HG03354 (cell line): ENCODE data around the gene PPA1.
"Not testable (repeated sequence)": the region's sequence is repeated elsewhere in the genome, so short reads cannot be mapped to it uniquely, and the experiment has no call there.

Experiments used
- ATAC-seq: cut with Tn5 transposase; IDR thresholded peaks from one replicate; pipeline ENCODE4 v1.9.1; 2021; ENCODE audit warnings: mild to moderate bottlenecking; ENCODE audit not compliant: unreplicated experiment, poor library complexity, severe bottlenecking

Gene PPA1

DNA sequence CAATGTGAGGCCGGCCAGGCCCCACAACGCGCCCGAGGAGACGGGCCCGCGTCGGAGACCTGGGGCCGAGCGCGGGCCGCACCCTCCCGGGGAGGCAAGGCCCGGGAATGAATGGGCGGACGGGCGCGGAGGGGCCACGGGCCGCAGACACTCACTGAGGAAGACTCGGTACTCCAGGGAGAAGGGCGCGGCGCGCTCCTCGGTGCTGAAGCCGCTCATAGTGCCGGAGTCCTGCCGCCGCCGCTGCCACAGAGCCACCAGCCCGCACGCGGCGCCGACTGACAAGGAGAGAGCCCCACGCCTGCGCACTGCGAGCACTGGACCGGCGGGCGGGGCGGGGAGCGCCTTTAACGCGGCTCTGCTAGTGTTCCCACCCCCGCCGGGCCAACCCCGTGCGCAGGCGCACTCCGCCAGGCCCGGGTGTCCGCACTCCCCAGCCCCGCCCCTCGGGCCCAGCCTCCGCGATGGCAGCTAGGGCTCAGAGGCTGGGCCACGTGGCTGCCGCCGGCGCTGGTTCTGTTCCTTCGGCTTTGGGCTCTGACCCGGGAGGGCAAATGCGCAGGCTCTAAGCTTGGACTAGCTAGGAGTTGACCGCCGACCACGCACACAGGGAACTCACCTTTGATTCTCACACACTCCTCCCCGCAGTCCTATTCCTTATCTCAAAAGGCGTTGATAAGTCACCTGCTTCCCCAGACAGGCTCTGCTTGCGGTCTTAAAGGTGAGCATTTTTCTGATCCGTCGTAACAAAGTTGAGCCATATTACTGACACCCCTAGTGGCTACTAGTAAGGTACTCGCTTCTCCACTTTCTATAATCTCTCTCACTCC is at the start of gene PPA1:
PPA1 (minus strand) TSS at position 321 of the 830 bp plus-strand sequence; CDS start at position 219, 102 bp downstream.
- peak; percentile 90 for ATAC-seq

DNA sequence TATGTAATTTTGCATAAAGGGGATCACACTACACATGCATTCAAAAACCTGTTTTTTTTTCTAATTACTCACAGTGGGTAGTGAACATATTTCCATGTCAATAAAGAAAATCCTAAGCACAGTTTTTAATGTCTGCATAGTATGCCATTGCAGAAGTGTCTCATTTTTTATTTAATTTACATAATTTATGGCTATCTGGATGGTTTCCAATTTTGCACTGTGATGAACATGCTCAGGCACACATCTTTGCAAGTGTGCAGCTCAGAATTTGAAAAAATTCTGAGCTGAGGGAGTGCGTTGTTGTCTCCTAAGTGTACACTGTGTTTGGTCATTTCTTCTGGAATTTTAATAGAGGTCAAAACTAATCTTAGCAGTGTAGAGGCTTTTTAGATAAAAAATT is 48.4 kb upstream of the PPA1 start:
- ATAC-seq: no peak

DNA sequence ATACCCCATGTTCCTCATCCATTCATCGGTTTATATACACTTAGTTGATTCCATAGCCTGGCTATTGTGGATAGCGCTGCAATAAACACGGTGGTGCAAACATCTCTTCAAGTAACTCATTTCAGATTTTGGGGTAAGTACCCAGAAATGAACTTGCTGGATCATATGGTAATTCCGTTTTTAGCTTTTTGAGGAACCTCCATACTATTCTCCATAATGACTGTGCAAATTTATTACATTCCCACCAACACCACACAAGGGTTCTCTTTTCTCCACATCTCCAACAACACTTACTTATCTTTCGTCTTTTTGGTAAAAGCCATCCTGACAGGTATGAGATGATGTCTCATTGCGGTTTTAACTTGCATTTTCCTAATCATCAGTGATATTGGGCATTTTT is 46.9 kb upstream of the PPA1 start:
- ATAC-seq: no peak

GRCh38 chr10:70277396-70278030 is 44.3 kb upstream of the PPA1 start:
- no peak for ATAC-seq

DNA sequence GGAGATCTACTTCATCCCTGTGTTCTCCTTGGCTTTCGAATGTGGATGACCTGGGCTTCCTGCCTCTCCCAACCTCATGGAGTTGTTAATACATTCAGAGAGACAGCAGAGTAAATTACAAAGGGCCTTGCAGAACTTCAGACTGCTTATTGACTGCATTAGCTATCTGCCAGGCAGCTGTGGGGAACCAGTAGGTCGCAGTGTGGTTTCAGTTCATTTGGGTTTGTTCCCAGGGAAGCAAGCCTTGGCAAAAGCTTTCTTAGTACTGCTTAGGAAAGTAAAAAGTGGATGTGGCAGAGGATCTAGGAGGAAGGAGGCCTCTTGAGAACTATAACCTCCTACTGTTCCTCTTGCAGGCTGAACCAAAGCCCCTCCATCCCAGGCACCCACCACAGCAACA is 41.4 kb upstream of the PPA1 start:
- no peak for ATAC-seq

DNA sequence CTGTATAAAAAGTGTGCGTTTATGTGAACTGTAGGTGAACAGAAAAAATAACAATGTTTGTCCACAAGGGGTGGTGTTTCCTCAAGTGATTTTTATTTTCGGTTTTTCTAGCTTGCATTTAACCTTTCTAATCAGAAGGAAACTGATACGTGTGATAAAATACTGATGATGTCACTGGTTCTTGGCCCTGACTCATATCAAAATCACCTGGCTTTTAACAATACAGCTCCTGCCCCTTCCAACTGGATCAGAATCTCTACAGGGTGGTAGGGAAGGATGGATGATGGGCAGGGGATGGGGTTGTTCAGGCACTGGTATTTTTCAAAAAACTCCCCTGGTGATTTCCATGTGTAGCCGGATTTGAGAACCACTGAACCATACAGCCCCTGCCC is 39.7 kb upstream of the PPA1 start:
- ATAC-seq: peak; percentile 70

GRCh38 chr10:70271996-70272924 is 39.0 kb upstream of the PPA1 start:
- no peak for ATAC-seq

DNA sequence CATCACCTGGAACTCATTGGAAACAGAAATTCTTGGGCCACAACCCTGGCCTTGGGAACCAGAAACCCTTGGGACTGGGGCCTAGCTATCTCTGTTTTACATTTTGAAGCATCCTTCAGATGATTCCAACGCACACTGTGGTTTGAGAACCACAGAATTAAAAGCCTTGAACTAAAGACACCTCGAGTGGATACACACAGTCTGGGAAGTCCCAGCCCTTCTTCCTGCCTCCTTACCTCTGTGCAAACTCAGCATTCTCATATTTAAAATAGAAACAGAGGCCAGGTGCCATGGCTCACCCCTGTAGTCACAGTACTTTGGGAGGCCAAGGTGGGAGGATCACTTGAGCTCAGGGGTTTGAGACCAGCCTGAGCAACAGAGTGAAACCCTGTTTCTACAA is 37.7 kb upstream of the PPA1 start:
- no peak for ATAC-seq

- ATAC-seq: no peak
These were observed 36.5 kb upstream of the PPA1 start for GRCh38 chr10:70269741-70270140.

GRCh38 chr10:70268376-70268775 is 35.1 kb upstream of the PPA1 start:
- ATAC-seq: no peak

DNA sequence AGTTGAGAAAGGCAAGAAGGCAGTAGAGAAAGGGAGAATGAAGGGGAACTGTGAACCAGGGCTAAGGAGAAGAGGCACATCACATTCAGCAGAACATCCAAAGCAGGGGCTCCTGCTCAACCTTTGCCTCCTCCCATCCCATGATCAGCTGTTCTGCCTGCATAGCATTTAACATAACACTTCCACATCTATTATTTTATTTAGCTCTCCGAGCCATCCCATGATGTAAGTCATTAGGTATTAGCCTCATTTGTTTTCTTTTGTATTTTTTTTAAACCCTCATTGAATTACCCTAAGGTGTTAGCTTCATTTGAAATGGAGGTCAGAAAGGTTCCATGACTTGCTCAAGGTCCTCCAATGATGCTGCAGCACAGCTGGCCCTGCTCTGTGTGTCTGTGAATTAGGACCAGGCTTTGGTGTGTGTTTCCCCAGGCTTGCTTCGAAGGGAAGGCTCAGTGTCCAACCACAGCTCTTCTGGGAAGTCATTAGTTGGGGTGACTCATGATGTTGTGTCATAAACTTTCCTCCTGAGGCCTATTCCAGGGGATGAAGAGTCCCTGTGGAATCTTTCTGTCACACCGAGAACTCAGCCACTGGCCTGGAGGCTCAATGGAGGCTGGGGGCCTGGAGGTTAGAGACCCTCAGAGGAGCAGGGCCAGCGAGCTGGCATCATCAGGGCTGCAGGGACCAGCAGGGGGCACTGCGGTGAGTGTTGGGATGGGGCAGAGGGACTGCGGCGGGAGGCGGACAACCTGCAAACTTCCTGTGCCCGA is 34.1 kb upstream of the PPA1 start:
- no peak for ATAC-seq

DNA sequence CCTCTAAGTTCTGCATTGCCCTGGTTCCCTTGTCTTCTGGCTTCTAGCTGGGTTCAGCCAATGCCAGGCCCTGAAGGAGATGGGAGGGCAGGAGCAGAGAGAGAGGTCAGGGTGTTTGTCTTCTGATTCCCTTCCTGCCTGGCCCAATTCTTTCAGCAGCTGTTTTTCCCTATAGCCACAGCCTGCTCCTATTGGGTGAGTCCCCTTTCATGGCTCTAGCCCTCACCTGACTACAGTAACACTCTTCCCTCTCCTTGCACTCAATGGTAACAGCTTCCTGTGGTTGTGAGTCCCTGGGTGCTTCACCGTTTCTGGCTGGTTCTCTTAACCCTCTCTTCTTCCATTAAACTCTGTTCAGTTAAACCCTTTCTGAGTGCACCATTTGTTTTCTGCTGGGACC is 33.5 kb upstream of the PPA1 start:
- no peak for ATAC-seq

DNA sequence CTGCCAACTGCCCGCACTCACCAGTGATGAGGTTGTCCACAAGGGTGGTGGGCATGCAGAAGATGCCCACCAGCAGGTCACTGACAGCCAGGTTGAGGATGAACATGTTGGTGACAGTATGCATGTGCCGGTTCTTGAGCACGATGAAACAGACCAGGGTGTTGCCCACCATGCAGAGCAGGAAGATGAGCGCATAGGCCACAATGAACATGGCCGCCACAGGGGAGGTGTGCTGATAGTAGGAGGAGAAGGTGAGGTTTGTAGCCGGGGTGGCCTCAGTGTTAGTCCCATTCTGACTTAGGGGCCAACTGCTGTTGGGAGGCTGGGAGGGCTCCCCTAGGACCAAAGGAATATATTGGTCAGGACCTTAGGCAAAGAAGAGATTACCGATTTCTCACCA is 32.8 kb upstream of the PPA1 start:
- ATAC-seq: no peak

DNA sequence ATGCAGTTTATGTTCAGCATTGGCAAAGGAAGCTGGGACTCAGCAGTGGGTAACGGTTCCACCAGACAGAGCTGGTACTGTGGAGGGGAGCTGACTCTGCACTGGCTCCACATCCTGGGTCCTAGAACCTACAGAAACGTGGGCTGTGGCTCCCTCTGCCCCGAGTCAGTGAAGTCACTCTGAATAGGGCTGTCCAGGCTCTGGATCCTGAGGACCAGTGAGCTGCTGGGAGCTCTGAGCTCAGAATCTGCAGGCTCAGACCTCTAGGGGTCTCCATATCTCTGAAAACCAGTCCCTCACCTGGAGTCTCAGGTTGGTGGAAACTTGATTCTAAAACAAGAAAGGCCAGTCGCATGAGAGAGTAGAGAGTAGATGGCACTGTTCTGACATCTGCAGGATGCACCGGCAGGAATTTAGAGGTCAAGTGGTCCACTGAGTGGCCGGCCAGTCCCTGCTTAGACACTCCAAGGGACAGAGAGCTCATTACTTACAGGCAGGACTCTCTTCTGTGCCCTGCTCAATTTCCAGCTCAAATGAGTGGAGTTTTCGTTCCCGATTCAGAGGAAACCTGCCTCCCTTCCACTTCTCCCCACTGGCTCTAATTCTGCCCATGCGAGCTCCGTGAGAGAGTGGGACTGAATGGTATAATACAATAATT is 31.9 kb upstream of the PPA1 start:
- ATAC-seq: no peak

DNA sequence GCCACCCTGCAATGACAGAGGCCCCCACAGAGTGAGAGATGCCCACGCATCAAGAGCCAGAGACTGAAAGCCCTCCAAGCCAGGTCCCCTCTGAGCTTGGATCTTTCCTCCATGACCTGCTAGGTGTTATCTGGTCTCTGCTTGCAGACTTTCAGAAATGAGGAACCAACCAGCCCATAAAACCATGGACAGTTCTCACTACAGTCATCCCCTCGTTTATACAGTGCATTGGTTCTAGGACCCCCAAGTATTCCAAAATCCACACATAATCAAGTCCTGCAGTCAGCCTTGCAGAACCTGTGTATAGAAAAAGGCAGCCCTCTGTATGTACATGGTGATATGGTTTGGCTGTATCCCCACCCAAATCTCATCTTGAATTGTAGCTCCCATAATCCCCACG is 27.5 kb upstream of the PPA1 start:
- no peak for ATAC-seq

DNA sequence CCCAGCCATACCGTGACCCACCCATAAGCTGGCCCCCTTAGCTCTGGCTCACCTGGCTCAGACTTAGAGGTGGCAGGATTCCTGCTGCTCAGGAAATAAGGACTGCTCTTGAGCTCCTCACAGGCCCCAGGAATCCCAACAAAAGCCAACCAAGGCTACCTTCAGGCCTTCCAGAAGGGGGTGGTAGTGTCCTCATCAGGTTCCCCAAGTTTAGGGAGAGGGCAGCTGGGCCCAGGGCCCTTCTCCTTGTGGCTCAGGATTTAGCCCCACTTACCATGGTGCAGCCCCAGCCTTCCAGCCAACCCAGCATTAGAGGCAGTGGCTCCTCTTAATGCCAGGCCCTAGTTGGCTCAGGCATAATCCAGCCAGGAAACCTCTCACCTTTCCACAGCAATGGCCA is 27.0 kb upstream of the PPA1 start:
- no peak for ATAC-seq

- ATAC-seq: no peak
These were observed 25.0 kb upstream of the PPA1 start for GRCh38 chr10:70258216-70258615.

DNA sequence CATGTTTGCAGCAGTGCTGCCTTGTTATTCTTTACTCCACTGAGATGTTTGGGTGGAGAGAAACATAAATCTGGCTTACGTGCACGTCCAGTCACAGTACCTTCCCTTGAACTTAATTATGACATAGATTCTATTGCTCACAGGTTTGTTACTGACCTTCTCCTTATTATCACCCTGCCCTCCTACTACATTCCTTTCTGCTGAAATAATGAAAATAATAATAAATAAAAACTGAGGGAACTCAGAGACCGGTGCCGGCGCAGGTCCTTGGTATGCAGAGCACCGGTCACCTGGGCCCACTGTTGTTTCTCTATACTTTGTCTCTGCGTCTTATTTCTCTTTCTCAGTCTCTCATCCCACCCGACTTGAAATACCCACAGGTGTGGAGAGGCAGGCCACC is 24.6 kb upstream of the PPA1 start:
- ATAC-seq: not testable (repeated sequence)

- ATAC-seq: no peak
These were observed 23.2 kb upstream of the PPA1 start for GRCh38 chr10:70256463-70256862.
